DND-41 (cell line): ENCODE data around the gene CIT.

Experiments
- ATAC-seq: fragments of 200-7000 bp; cut with Tn5 transposase; 3 replicates; pipeline ENCODE4 v1.9.1; 2021; ENCODE audit warnings: low read depth; ENCODE audit not compliant: insufficient read depth
- DNase-seq: peaks from one replicate; pipeline ENCODE4 v3.0.0-alpha.2; 2020
- H2AFZ ChIP-seq: 2 replicates; pipeline ENCODE4 v1.6.0; 2012; ENCODE audit warnings: low read depth, low read length
- H3K27ac ChIP-seq: 2 replicates; pipeline ENCODE4 v1.5.1; 2012; ENCODE audit warnings: low read length, inconsistent platforms
- H3K27me3 ChIP-seq: fragments of 200-600 bp; sonication (generic); 2 replicates; pipeline ENCODE4 v1.6.0; 2012; ENCODE audit warnings: low read length, mild to moderate bottlenecking, inconsistent platforms; ENCODE audit not compliant: insufficient read depth, poor library complexity
- H3K36me3 ChIP-seq: 2 replicates; pipeline ENCODE4 v1.5.1; 2012; ENCODE audit warnings: low read length, inconsistent platforms; ENCODE audit not compliant: insufficient read depth
- H3K4me1 ChIP-seq: 2 replicates; pipeline ENCODE4 v1.5.1; 2012; ENCODE audit warnings: mild to moderate bottlenecking, low read length; ENCODE audit not compliant: insufficient read depth
- H3K4me2 ChIP-seq: 2 replicates; pipeline ENCODE4 v1.6.0; 2012; ENCODE audit warnings: mild to moderate bottlenecking, moderate library complexity, low read length, inconsistent platforms; ENCODE audit not compliant: insufficient read depth
- H3K4me3 ChIP-seq, 2 experiments: fragments of 200-600 bp in 1 of 2; shearing (Covaris generic) in 1 of 2; 2 replicates each; pipeline ENCODE4 v1.5.1; 2012 to 2016; ENCODE audit warnings: inconsistent platforms in 2 of 2, low read length in 2 of 2, mild to moderate bottlenecking in 2 of 2, low read depth in 1 of 2, moderate library complexity in 1 of 2
- H3K79me2 ChIP-seq: 2 replicates; pipeline ENCODE4 v1.6.0; 2012; ENCODE audit warnings: low read length, inconsistent platforms; ENCODE audit not compliant: insufficient read depth
- H3K9ac ChIP-seq: 2 replicates; pipeline ENCODE4 v1.6.0; 2012; ENCODE audit warnings: low read depth, mild to moderate bottlenecking, inconsistent platforms, low read length, moderate library complexity
- H3K9me3 ChIP-seq: 2 replicates; pipeline ENCODE4 v1.5.1; 2012; ENCODE audit warnings: low read length, moderate library complexity, mild to moderate bottlenecking, inconsistent platforms; ENCODE audit not compliant: insufficient read depth, severe bottlenecking
- H4K20me1 ChIP-seq: 2 replicates; pipeline ENCODE4 v1.6.0; 2012; ENCODE audit warnings: low read length; ENCODE audit not compliant: insufficient read depth
- EZH2 ChIP-seq: IDR thresholded peaks from 3 replicates; pipeline ENCODE4 v1.6.1; 2012; ENCODE audit warnings: borderline replicate concordance, low read depth, mild to moderate bottlenecking, moderate library complexity, low read length, inconsistent platforms; ENCODE audit not compliant: severe bottlenecking
- TF ChIP-seq, protein P1 (sequence below): IDR thresholded peaks from 2 replicates; pipeline ENCODE4 v1.5.1; 2012; ENCODE audit warnings: borderline replicate concordance, low read length, moderate library complexity, mild to moderate bottlenecking; ENCODE audit not compliant: poor library complexity, severe bottlenecking; ENCODE audit errors: extremely low read depth

Gene CIT

DNA sequence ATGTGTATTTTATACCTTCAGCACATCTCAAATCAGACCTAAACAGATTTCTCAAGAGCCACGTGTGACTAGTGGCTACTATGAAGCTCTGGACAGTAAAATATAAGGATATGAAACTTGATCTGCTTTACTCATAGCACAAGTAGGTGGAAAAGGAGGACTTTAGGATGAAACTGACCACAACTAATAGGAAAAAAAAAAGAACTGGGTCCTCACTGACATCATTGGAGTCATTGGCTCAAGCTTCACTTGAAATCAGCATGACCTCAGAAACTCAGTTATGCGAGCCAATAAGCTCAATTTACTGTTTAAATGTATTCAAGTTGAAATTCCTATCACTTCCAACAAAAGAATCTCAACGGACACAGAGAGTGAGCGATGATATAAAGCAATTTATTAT, 34.1 kb upstream of the CIT start:
- no peaks in the 10 kb centered on the region for H3K4me1 ChIP-seq
- no peak overlapping the region for H3K9ac ChIP-seq
- H3K36me3 ChIP-seq = no peaks in the 10 kb centered on the region
- no peaks in the 10 kb centered on the region for H3K9me3 ChIP-seq
- no peaks in the 10 kb centered on the region for H3K79me2 ChIP-seq
- H4K20me1 ChIP-seq = no peaks in the 10 kb centered on the region
- TF ChIP-seq, protein P1, sequence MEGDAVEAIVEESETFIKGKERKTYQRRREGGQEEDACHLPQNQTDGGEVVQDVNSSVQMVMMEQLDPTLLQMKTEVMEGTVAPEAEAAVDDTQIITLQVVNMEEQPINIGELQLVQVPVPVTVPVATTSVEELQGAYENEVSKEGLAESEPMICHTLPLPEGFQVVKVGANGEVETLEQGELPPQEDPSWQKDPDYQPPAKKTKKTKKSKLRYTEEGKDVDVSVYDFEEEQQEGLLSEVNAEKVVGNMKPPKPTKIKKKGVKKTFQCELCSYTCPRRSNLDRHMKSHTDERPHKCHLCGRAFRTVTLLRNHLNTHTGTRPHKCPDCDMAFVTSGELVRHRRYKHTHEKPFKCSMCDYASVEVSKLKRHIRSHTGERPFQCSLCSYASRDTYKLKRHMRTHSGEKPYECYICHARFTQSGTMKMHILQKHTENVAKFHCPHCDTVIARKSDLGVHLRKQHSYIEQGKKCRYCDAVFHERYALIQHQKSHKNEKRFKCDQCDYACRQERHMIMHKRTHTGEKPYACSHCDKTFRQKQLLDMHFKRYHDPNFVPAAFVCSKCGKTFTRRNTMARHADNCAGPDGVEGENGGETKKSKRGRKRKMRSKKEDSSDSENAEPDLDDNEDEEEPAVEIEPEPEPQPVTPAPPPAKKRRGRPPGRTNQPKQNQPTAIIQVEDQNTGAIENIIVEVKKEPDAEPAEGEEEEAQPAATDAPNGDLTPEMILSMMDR = no peak
- TF ChIP-seq EZH2 = no peak
- no peak overlapping the region for H3K27ac ChIP-seq
- H2AFZ ChIP-seq = no peak overlapping the region
- DNase-seq = no peak
- H3K4me2 ChIP-seq = no peak overlapping the region
- H3K27me3 ChIP-seq = no peaks in the 10 kb centered on the region
- no peak for ATAC-seq
- H3K4me3 ChIP-seq = no peak overlapping the region

DNA sequence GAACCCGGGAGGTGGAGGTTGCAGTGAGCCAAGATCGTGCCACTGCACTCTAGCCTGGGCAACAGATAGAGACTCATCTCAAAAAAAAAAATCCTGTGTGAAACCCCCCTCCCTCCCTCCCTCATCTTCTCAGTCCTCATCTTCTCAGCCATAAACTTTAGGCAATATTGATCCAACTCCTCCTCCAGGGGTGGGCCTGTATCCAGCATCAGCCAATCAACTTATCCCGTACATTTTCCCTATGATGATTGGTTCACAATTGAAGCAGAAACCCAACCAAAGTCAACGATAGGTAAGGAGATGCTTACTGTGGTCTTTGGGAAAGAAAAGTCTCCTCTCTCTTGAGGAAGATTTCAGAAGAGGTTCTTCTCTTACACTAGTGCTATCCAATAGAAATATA, 33.5 kb upstream of the CIT start:
- TF ChIP-seq, protein P1 = no peak
- no peak for TF ChIP-seq EZH2
- H4K20me1 ChIP-seq = no peaks in the 10 kb centered on the region
- no peak overlapping the region for H3K4me3 ChIP-seq
- H3K9ac ChIP-seq = no peak overlapping the region
- ATAC-seq = no peak
- no peaks in the 10 kb centered on the region for H3K4me1 ChIP-seq
- no peaks in the 10 kb centered on the region for H3K9me3 ChIP-seq
- no peak overlapping the region for H3K27ac ChIP-seq
- no peak overlapping the region for H3K4me2 ChIP-seq
- H3K79me2 ChIP-seq = no peaks in the 10 kb centered on the region
- H3K27me3 ChIP-seq = no peaks in the 10 kb centered on the region
- no peak overlapping the region for H2AFZ ChIP-seq
- DNase-seq = no peak
- H3K36me3 ChIP-seq = no peaks in the 10 kb centered on the region

DNA sequence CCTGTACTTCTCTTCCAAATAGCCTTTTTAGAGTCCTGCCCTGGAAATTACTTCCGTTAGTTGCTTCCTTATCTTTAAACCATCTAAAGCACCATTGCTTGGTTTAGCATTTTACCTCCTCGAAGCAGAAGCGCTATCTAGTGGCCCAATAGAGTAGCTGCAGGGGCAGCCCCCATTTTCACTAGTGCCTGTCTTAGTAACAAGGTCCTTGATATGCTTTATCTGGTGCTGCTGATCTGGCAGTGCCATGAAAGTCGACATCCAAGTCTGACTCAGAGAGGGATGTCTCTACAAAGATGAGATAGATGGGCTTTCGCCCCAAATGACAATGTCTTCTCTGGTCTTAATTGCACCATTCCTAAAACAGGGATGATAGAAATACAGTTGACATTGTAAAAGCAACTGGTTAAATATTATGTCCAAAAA, 25.0 kb upstream of the CIT start:
- no peaks in the 10 kb centered on the region for H4K20me1 ChIP-seq
- H2AFZ ChIP-seq = peak overlapping the region; percentile 24; the same call in 1 of the 2 replicates
- ATAC-seq = peak; percentile 98
- H3K79me2 ChIP-seq = no peaks in the 10 kb centered on the region
- TF ChIP-seq, protein P1 = peak; percentile 99
- TF ChIP-seq EZH2 = no peak
- peak; percentile 83 for DNase-seq
- no peaks in the 10 kb centered on the region for H3K9me3 ChIP-seq
- no peak overlapping the region for H3K4me3 ChIP-seq
- H3K9ac ChIP-seq = no peak overlapping the region
- H3K27me3 ChIP-seq = no peaks in the 10 kb centered on the region
- H3K4me2 ChIP-seq = no peak overlapping the region
- H3K27ac ChIP-seq = no peak overlapping the region
- no peaks in the 10 kb centered on the region for H3K36me3 ChIP-seq
- H3K4me1 ChIP-seq = peaks cover 6% of the 10 kb centered on the region; the same call in 1 of the 2 replicates

DNA sequence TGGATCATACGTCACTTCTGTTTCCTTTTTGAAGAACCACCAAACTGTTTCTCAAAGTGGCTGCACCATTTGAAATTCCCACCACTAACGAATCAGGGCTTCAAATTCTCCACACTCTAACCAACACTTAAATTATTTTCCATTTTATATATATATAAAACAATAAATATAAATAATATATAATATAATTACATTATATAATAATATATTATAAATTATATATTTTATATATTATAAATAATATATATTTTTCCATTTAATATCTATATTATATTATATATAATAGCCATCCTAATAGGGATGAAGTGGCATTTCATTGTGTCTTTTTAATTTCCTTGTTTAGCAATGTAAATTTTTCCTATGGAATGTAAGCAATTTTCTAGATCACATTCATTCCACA, 24.6 kb upstream of the CIT start:
- H3K4me3 ChIP-seq = no peak overlapping the region
- H3K27ac ChIP-seq = no peak overlapping the region
- no peaks in the 10 kb centered on the region for H3K36me3 ChIP-seq
- no peak overlapping the region for H3K9ac ChIP-seq
- no peaks in the 10 kb centered on the region for H3K27me3 ChIP-seq
- no peak overlapping the region for H2AFZ ChIP-seq
- no peaks in the 10 kb centered on the region for H4K20me1 ChIP-seq
- H3K9me3 ChIP-seq = no peaks in the 10 kb centered on the region
- TF ChIP-seq, protein P1 = no peak
- TF ChIP-seq EZH2 = no peak
- no peaks in the 10 kb centered on the region for H3K79me2 ChIP-seq
- peaks cover 6% of the 10 kb centered on the region; the same call in 1 of the 2 replicates for H3K4me1 ChIP-seq
- DNase-seq = no peak
- no peak overlapping the region for H3K4me2 ChIP-seq
- ATAC-seq = no peak
